IMR-90 (cell line): Measurements from ENCODE around the gene PHC3. TPM values are rescaled to one million over a fixed set of nuclear protein-coding genes. Genes with fewer than 3 reads are reported as not detected.

Source experiments
- ATAC-seq: fragments of 200-7000 bp; cut with Tn5 transposase; 2 replicates; pipeline ENCODE4 v1.9.1; 2020; ENCODE audit warnings: low read depth, mild to moderate bottlenecking, moderate library complexity
- BruUV-seq: library from RNA; stranded (reverse); fragments of 400-500 nt; replicated peaks from 2 replicates; lab custom pipeline; 2021; lab: Mats Ljungman, UMichigan
- CTCF ChIA-PET: fragments of 300-600 bp; formaldehyde crosslinking; extraction: SDS; loops from one replicate; lab custom pipeline; 2021; ENCODE audit warnings: antibody characterized with exemption; lab: Yijun Ruan, JAX
- POLR2A ChIA-PET: fragments of 300-600 bp; sonication (Branson Sonifier 250); formaldehyde crosslinking; loops from one replicate; lab custom pipeline; 2022; ENCODE audit warnings: antibody characterized with exemption; ENCODE audit not compliant: unreplicated experiment; lab: Charles Lee
- DNase-seq: peaks from one replicate; pipeline ENCODE4 v3.0.0; 2013
- H2AFZ ChIP-seq: replicated peaks from 2 replicates; pipeline ENCODE3; 2013; ENCODE audit warnings: low read length, mild to moderate bottlenecking; ENCODE audit not compliant: poor library complexity
- H2AK5ac ChIP-seq: 2 replicates; pipeline ENCODE4 v1.6.1; 2013; ENCODE audit warnings: low read depth, low read length, inconsistent platforms
- H2AK9ac ChIP-seq: replicated peaks from 2 replicates; pipeline ENCODE3; 2013; ENCODE audit warnings: mild to moderate bottlenecking, low read depth, low read length, moderate library complexity; ENCODE audit not compliant: poor library complexity
- H2BK120ac ChIP-seq: 2 replicates; pipeline ENCODE4 v1.6.1; 2013; ENCODE audit warnings: low read depth, low read length, inconsistent platforms
- H2BK15ac ChIP-seq: 3 replicates; pipeline ENCODE4 v1.6.1; 2013; ENCODE audit warnings: low read depth, low read length, inconsistent platforms
- H2BK20ac ChIP-seq: 2 replicates; pipeline ENCODE4 v1.6.1; 2013; ENCODE audit warnings: low read depth, mild to moderate bottlenecking, inconsistent platforms, low read length, moderate library complexity
- H2BK5ac ChIP-seq: 2 replicates; pipeline ENCODE4 v1.6.1; 2013; ENCODE audit warnings: mild to moderate bottlenecking, low read depth, low read length, inconsistent platforms; ENCODE audit not compliant: poor library complexity, severe bottlenecking
- H3K14ac ChIP-seq: replicated peaks from 2 replicates; pipeline ENCODE4 v1.6.1; 2013; ENCODE audit warnings: low read depth, low read length, inconsistent platforms
- H3K18ac ChIP-seq: 2 replicates; pipeline ENCODE4 v1.6.1; 2013; ENCODE audit warnings: low read depth, low read length, control low read depth
- H3K23ac ChIP-seq: 2 replicates; pipeline ENCODE4 v1.6.1; 2013; ENCODE audit warnings: low read depth, low read length, inconsistent platforms
- H3K27ac ChIP-seq: 2 replicates; pipeline ENCODE4 v1.5.1; 2013; ENCODE audit warnings: mild to moderate bottlenecking, control low read depth, low read length; ENCODE audit not compliant: insufficient read depth
- H3K27me3 ChIP-seq: 2 replicates; pipeline ENCODE4 v1.6.1; 2013; ENCODE audit warnings: low read length; ENCODE audit not compliant: control insufficient read depth, insufficient read depth
- H3K36me3 ChIP-seq: 2 replicates; pipeline ENCODE4 v1.6.1; 2013; ENCODE audit warnings: low read length, mixed read lengths; ENCODE audit not compliant: control insufficient read depth, insufficient read depth
- H3K4ac ChIP-seq: 2 replicates; pipeline ENCODE4 v1.6.1; 2013; ENCODE audit warnings: low read depth, low read length, inconsistent platforms
- H3K4me1 ChIP-seq: 2 replicates; pipeline ENCODE4 v1.6.1; 2013; ENCODE audit warnings: low read length, mixed read lengths; ENCODE audit not compliant: control insufficient read depth, insufficient read depth
- H3K4me2 ChIP-seq: 2 replicates; pipeline ENCODE4 v1.6.1; 2013; ENCODE audit warnings: low read depth, mild to moderate bottlenecking, control low read depth, low read length, moderate library complexity
- H3K4me3 ChIP-seq: 2 replicates; pipeline ENCODE4 v1.5.1; 2013; ENCODE audit warnings: low read depth, mild to moderate bottlenecking, control low read depth, low read length, moderate library complexity; ENCODE audit not compliant: insufficient read depth
- H3K56ac ChIP-seq: 2 replicates; pipeline ENCODE4 v1.6.1; 2013; ENCODE audit warnings: low read length, inconsistent platforms; ENCODE audit not compliant: insufficient read depth; ENCODE audit errors: extremely low read depth
- H3K79me1 ChIP-seq, 2 experiments: 2 replicates each; pipeline ENCODE4 v1.6.1; 2013; ENCODE audit warnings: low read length in 2 of 2, inconsistent platforms in 1 of 2, low read depth in 1 of 2
- H3K9ac ChIP-seq: 2 replicates; pipeline ENCODE4 v1.6.1; 2013; ENCODE audit warnings: low read depth, low read length, control low read depth
- H3K9me1 ChIP-seq: 2 replicates; pipeline ENCODE4 v1.6.1; 2013; ENCODE audit warnings: low read length, inconsistent platforms; ENCODE audit not compliant: insufficient read depth
- H3K9me3 ChIP-seq: 2 replicates; pipeline ENCODE4 v1.6.1; 2013; ENCODE audit warnings: low read length; ENCODE audit not compliant: control insufficient read depth, insufficient read depth
- H4K20me1 ChIP-seq: 2 replicates; pipeline ENCODE4 v1.6.1; 2013; ENCODE audit warnings: low read length, inconsistent platforms; ENCODE audit not compliant: insufficient read depth
- H4K5ac ChIP-seq: 2 replicates; pipeline ENCODE4 v1.6.1; 2013; ENCODE audit warnings: mild to moderate bottlenecking, low read depth, low read length, control low read depth
- H4K8ac ChIP-seq, 2 experiments: 2 replicates each; pipeline ENCODE4 v1.6.1; 2013; ENCODE audit warnings: low read depth in 2 of 2, low read length in 2 of 2, control low read depth in 1 of 2, inconsistent platforms in 1 of 2
- H4K91ac ChIP-seq: 2 replicates; pipeline ENCODE4 v1.6.1; 2013; ENCODE audit warnings: low read depth, low read length, inconsistent platforms; ENCODE audit not compliant: insufficient read depth
- CEBPB ChIP-seq: IDR thresholded peaks from 2 replicates; pipeline ENCODE4 v1.6.1; 2012; ENCODE audit warnings: low read depth, low read length, improper control_type of control experiment
- CHD1 ChIP-seq: IDR thresholded peaks from 2 replicates; pipeline ENCODE4 v1.6.1; 2012; ENCODE audit warnings: low read depth, low read length, improper control_type of control experiment
- ELK1 ChIP-seq: fragments of 150-350 bp; IDR thresholded peaks from 2 replicates; pipeline ENCODE4 v1.6.1; 2016; ENCODE audit warnings: low read depth, mild to moderate bottlenecking, low read length, moderate library complexity, borderline replicate concordance
- MAFK ChIP-seq: IDR thresholded peaks from 2 replicates; pipeline ENCODE4 v1.6.1; 2012; ENCODE audit warnings: low read depth, low read length, improper control_type of control experiment
- MXI1 ChIP-seq: IDR thresholded peaks from 2 replicates; pipeline ENCODE4 v1.6.1; 2012; ENCODE audit warnings: low read depth, mild to moderate bottlenecking, low read length, moderate library complexity, borderline replicate concordance
- NFE2L2 ChIP-seq: fragments of 150-350 bp; IDR thresholded peaks from 2 replicates; pipeline ENCODE4 v1.6.1; 2016; ENCODE audit warnings: low read depth, mild to moderate bottlenecking, low read length
- POLR2A ChIP-seq: IDR thresholded peaks from 2 replicates; pipeline ENCODE4 v1.6.1; 2012; ENCODE audit warnings: mild to moderate bottlenecking, low read depth, low read length
- RAD21 ChIP-seq: IDR thresholded peaks from 2 replicates; pipeline ENCODE4 v1.6.1; 2012; ENCODE audit warnings: low read length, improper control_type of control experiment
- RFX5 ChIP-seq: IDR thresholded peaks from 2 replicates; pipeline ENCODE4 v1.8.0; 2012; ENCODE audit warnings: low read depth, mild to moderate bottlenecking, low read length, moderate library complexity
- USF2 ChIP-seq: fragments of 150-350 bp; IDR thresholded peaks from 2 replicates; pipeline ENCODE4 v1.6.1; 2017; ENCODE audit warnings: mild to moderate bottlenecking, antibody characterized with exemption, low read length, low read depth
- WGBS, 2 experiments: methylation state at CpG; one replicate each; pipeline versions ENCODE4 v1.1.5 to v1.1.7; 2013; ENCODE audit warnings: missing lambda C conversion rate in 2 of 2; ENCODE audit not compliant: insufficient read length in 1 of 2; ENCODE audit errors: extremely low coverage in 2 of 2; 5-methylcytosine and 5-hydroxymethylcytosine counted together
- dilution Hi-C: fragments of 300-500 bp; cut with HindIII; formaldehyde crosslinking; loops from one replicate; pipeline ENCODE4 v1.14.3; 2018; ENCODE audit warnings: low sequenced_read_pairs; ENCODE audit not compliant: unreplicated experiment
- in situ Hi-C: fragments of 300-500 bp; cut with MboI; formaldehyde crosslinking; loops from 3 replicates; pipeline ENCODE4 v1.14.3; 2019; ENCODE audit warnings: low sequenced_read_pairs, inconsistent platforms, mixed read lengths
- intact Hi-C: fragments of 100-400 bp; cut with micrococcal nuclease; formaldehyde crosslinking; loops from 2 replicates; pipeline ENCODE4 v1.10.0; 2022
- polyA plus RNA-seq, 3 experiments: library from polyadenylated mRNA; depleted of rRNA; stranded (reverse); fragments of >200 nt; gene quantifications; 2 replicates each; pipeline ENCODE4 v1.2.3, GENCODE V29; 2012; ENCODE audit warnings: low replicate concordance in 1 of 3
- total RNA-seq: library from RNA; depleted of rRNA; stranded (reverse); fragments of >200 nt; gene quantifications from 2 replicates; pipeline ENCODE4 v1.2.3, GENCODE V29; 2012

The PHC3 gene
- total and polyA plus RNA-seq, 2 of the 4 experiments (the other 2 are of a cell fraction) = 18.3 to 26.3 TPM

GRCh38 chr3:170154569-170155143, 26.9 kb downstream of the PHC3 start:
- Histone ChIP-seq H2BK15ac (no peak overlapping the region), H2BK5ac (peak overlapping the region; percentile 11), H3K27me3 (no peaks in the 10 kb centered on the region), H3K9me3 (no peaks in the 10 kb centered on the region), H3K4me1 (peaks cover 14% of the 10 kb centered on the region), H3K4me2 (peak overlapping the region; percentile 67), H2BK20ac (no peak overlapping the region), H3K4ac (no peak overlapping the region), H2AK5ac (no peak overlapping the region), H2AFZ (no peak overlapping the region), H3K14ac (peak overlapping the region; percentile 34; the same call in 1 of the 2 replicates), H3K56ac (no peak overlapping the region), H3K79me1 (peaks cover 24 to 50% of the 10 kb centered on the region in 2 experiments), H2BK120ac (no peak overlapping the region), H2AK9ac (no peak overlapping the region), H4K91ac (no peak overlapping the region), H3K18ac (0 out of 2 replicates have a peak overlapping the region, but pooled peaks have one; percentile 20), H4K8ac (peak overlapping the region in 1 of 2 experiments; percentile 4; a peak in 1 of 4 replicates), H3K9ac (no peak overlapping the region; the same call in 1 of the 2 replicates), H3K27ac (peak overlapping the region; percentile 7; the same call in 1 of the 2 replicates), H3K36me3 (peaks cover 17% of the 10 kb centered on the region), H3K23ac (peak overlapping the region; percentile 9), H3K9me1 (peaks cover 14% of the 10 kb centered on the region), H3K4me3 (no peak overlapping the region), H4K20me1 (peaks cover 31% of the 10 kb centered on the region), H4K5ac (0 out of 2 replicates have a peak overlapping the region, but pooled peaks have one; percentile 17)
- ATAC-seq = peak; percentile 25
- TF ChIP-seq USF2 (no peak), MXI1 (no peak), CHD1 (no peak), MAFK (no peak), CEBPB (no peak), ELK1 (no peak), RFX5 (no peak), RAD21 (no peak), POLR2A (no peak), NFE2L2 (no peak)
- ChIA-PET POLR2A (no interaction called here), CTCF (no interaction called here)
- no peak for DNase-seq
- intact Hi-C loops = no loop called here
- in situ Hi-C loops = no loop called here
- no TSS peak for BruUV-seq
- no CpG with 5 or more reads among the region's 3 CpGs for WGBS, 2 experiments
- dilution Hi-C loops = no loop called here
